Psoas muscle (tissue), 8 donors: ENCODE data around the gene ITPRIP. TPM values are rescaled to one million over a fixed set of nuclear protein-coding genes. Genes with fewer than 3 reads are reported as not detected.

Experiments used
- ATAC-seq, 4 donors: fragments of 200-7000 bp; cut with Tn5 transposase; one replicate each; pipeline ENCODE4 v1.9.1; 2020; ENCODE audit warnings: moderate library complexity in 3 of 4, mild to moderate bottlenecking in 2 of 4
- DNase-seq, 2 donors: peaks; one replicate each; pipeline ENCODE4 v3.0.0-alpha.2; 2020
- H3K27ac ChIP-seq: fragments of 200-600 bp; one replicate; pipeline ENCODE4 v1.8.0; 2022
- H3K27me3 ChIP-seq, 3 donors: fragments of 200-600 bp in 1 of 3; one replicate each; pipeline versions ENCODE4 v1.6.1 to v1.8.0; 2013 to 2022; ENCODE audit warnings: low read length in 2 of 3, mild to moderate bottlenecking in 2 of 3, moderate library complexity in 1 of 3; ENCODE audit not compliant: insufficient read depth in 3 of 3
- H3K36me3 ChIP-seq, 2 donors: fragments of 200-600 bp in 1 of 2; one replicate each; pipeline versions ENCODE4 v1.6.1 to v1.8.0; 2013 to 2022; ENCODE audit warnings: low read depth in 1 of 2, mild to moderate bottlenecking in 1 of 2, moderate library complexity in 1 of 2; ENCODE audit not compliant: insufficient read depth in 1 of 2
- H3K4me1 ChIP-seq: fragments of 200-600 bp; one replicate; pipeline ENCODE4 v1.8.0; 2022
- H3K4me3 ChIP-seq: fragments of 200-600 bp; one replicate; pipeline ENCODE4 v1.8.0; 2022; ENCODE audit warnings: mild to moderate bottlenecking
- H3K9me3 ChIP-seq: fragments of 200-600 bp; one replicate; pipeline ENCODE4 v1.8.0; 2022
- CTCF ChIP-seq: fragments of 200-600 bp; IDR thresholded peaks from one replicate; pipeline ENCODE4 v1.8.0; 2022; ENCODE audit warnings: antibody characterized with exemption
- WGBS, 3 donors: extraction: QIAGEN DNeasy Blood & Tissue Kit; methylation state at CpG; one replicate each; pipeline versions ENCODE4 v1.1.6 to v1.1.7; 2013; 5-methylcytosine and 5-hydroxymethylcytosine counted together
- intact Hi-C, 2 donors: fragments of 100-400 bp; cut with DNase I; formaldehyde crosslinking; loops; one replicate each; pipeline versions ENCODE4 v1.11.0 to v1.14.2; 2022
- long read RNA-seq, 2 donors: library from polyadenylated mRNA; unstranded; transcript quantifications; one replicate each; pipeline ENCODE4 v2.0.0, GENCODE V29; 2021
- polyA plus RNA-seq, 3 donors: library from polyadenylated mRNA; stranded (reverse); fragments of 200-250 nt; gene quantifications; one replicate each; pipeline ENCODE4 v1.2.3, GENCODE V29; 2013
- total RNA-seq, 4 donors: library from RNA; stranded (reverse); fragmentation: NEBNext Ultra II Directional in 2 of 4; extraction: Animal tissue kit (Norgen Biotek cat#: 25700) in 2 of 4; gene quantifications; one replicate each; pipeline versions ENCODE4 v1.2.1 to v1.2.4, GENCODE V29; 2021 to 2023
- donor health status: healthy with polysubstance abuse.
- donor health status: DM: no; HTN: no; CAD: no; lungs with moderate emphysema.
- donor health status: Bipolar disorder and iron deficiency.
- donor health status: healthy.
- donor health status: DM: yes; HTN: yes; CAD: no.
- donor health status: DM: no; HTN: no; CAD: no.
- donor health status: DM: no; HTN: no; CAD: no.
- donor health status: DM: yes; HTN: yes; CAD: no.

Gene ITPRIP
- total RNA-seq: 10 to 100 TPM in 1 of 4 donors, 1 to 10 TPM in 3; 7.2 to 25.6 (median 8.6) TPM
- 100 to 1,000 TPM in 1 of 3 donors, 10 to 100 TPM in 1, 1 to 10 TPM in 1; 6.2 to 118 (median 12.3) TPM for polyA plus RNA-seq
- long read RNA-seq, donor 1, full-length matches to known transcripts: 5 of 6 reads
- long read RNA-seq, donor 1, partial matches to known transcripts: 0 of 6 reads
- long read RNA-seq, donor 1, other reads (novel, unspliced or antisense): 1 of 6 reads
- long read RNA-seq, donor 2, full-length matches to known transcripts: 9 of 18 reads
- long read RNA-seq, donor 2, partial matches to known transcripts: 0 of 18 reads
- long read RNA-seq, donor 2, other reads (novel, unspliced or antisense): 9 of 18 reads

GRCh38 chr10:104337985-104338735 is at the start of gene ITPRIP:
Gene ITPRIP (minus strand): TSS chr10:104338465. CDS start chr10:104316051, 22,414 bp downstream.
- Histone ChIP-seq H3K27me3 (no peaks in the 10 kb centered on the region), H3K4me3 (peak within 1 kb of the TSS; percentile 89), H3K4me1 (peaks cover 51% of the 10 kb centered on the region), H3K9me3 (no peaks in the 10 kb centered on the region), H3K36me3 (peaks cover 0 to 3% of the 10 kb centered on the region in 2 donors), H3K27ac (peak within 1 kb of the TSS; percentile 97)
- TF ChIP-seq CTCF: no peak
- intact Hi-C loops: loop anchor here in 1 of 2 donors (1.0 kb wide), 1 partner anchor 28 kb away; no protein-coding TSS in a partner anchor
- ATAC-seq (peak; percentile 70 to 80 (median 75)), DNase-seq (peak; percentile 76 to 84)
- WGBS, 3 donors: 0 to 1% (median 0%) methylated on average over 51 to 70 of the region's 70 CpGs

GRCh38 chr10:104387130-104387888 is 49.0 kb upstream of the ITPRIP start:
- WGBS, 3 donors: 57 to 68% (median 60%) methylated on average over 6 of the region's 6 CpGs
- no peak overlapping the region for H3K4me3 ChIP-seq
- H3K27me3 ChIP-seq: no peaks in the 10 kb centered on the region
- H3K36me3 ChIP-seq: peaks cover 2 to 3% of the 10 kb centered on the region in 2 donors
- no peaks in the 10 kb centered on the region for H3K4me1 ChIP-seq
- intact Hi-C loops: no loop called here
- DNase-seq (no peak), ATAC-seq (no peak)
- no peak overlapping the region for H3K27ac ChIP-seq
- no peaks in the 10 kb centered on the region for H3K9me3 ChIP-seq
- no peak for TF ChIP-seq CTCF

- Histone ChIP-seq H3K27ac (no peak overlapping the region), H3K27me3 (no peaks in the 10 kb centered on the region), H3K4me1 (no peaks in the 10 kb centered on the region), H3K36me3 (peaks cover 2 to 3% of the 10 kb centered on the region in 2 donors), H3K4me3 (no peak overlapping the region), H3K9me3 (no peaks in the 10 kb centered on the region)
- no peak for TF ChIP-seq CTCF
- 77 to 89% (median 81%) methylated on average over 4 of the region's 4 CpGs for WGBS, 3 donors
- DNase-seq (no peak), ATAC-seq (no peak)
- intact Hi-C loops: no loop called here
These were observed 42.1 kb upstream of the ITPRIP start for GRCh38 chr10:104380336-104380735.

- no peak overlapping the region for H3K27ac ChIP-seq
These were observed 38.6 kb upstream of the ITPRIP start for GRCh38 chr10:104376784-104377300.

More at GRCh38 chr10:104376784-104377300, 38.6 kb upstream of the ITPRIP start:
- Histone ChIP-seq H3K4me1 (no peaks in the 10 kb centered on the region), H3K4me3 (no peak overlapping the region), H3K36me3 (peaks cover under 1 to 2% of the 10 kb centered on the region in 2 donors), H3K9me3 (peaks cover 2% of the 10 kb centered on the region), H3K27me3 (no peaks in the 10 kb centered on the region)
- DNase-seq (no peak), ATAC-seq (no peak)
- TF ChIP-seq CTCF: no peak
- intact Hi-C loops: no loop called here
- 80 to 82% (median 80%) methylated on average over 4 of the region's 4 CpGs for WGBS, 3 donors
